Left kidney (tissue), 2 donors: ENCODE results near the gene SCAMP3. TPM values are rescaled to one million over a fixed set of nuclear protein-coding genes. Genes with fewer than 3 reads are reported as not detected.
A peak's percentile ranks its signal among the peaks of the same experiment; 100 is the strongest.

Experiments
- DNase-seq: peaks from one replicate; pipeline ENCODE4 v3.0.0-alpha.2; 2013
- polyA plus RNA-seq: library from polyadenylated mRNA; unstranded; fragments of 120-200 nt; gene quantifications from one replicate; pipeline ENCODE4 v1.2.1, GENCODE V29; 2013; ENCODE audit not compliant: insufficient read length

The SCAMP3 gene
- polyA plus RNA-seq, 1 donor: 55.7 TPM

DNA sequence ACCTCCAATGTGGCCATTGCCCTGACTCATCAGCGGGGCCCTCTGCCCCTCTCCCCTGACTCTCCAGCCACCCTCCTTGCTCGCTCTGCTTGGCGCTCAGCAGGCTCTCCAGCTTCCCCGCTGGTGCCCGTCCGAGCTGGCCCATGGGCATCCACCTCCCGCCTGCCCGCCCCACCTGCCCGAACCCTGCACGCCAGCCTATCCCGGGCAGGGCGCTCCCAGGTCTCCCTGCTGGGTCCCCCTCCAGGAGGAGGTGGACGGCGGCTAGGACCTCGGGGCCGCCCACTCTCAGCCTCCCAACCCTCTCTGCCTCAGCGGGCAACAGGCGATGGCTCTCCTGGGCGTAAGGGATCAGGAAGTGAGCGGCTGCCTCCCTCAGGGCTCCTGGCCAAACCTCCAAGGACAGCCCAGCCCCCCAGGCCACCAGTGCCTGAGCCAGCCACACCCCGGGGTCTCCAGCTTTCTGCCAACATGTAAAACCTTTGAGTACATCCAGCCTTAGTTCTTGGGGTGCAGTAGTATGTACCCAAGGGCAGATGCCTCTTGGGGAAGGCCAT is 25.9 kb upstream of the SCAMP3 start:
- no peak for DNase-seq

DNA sequence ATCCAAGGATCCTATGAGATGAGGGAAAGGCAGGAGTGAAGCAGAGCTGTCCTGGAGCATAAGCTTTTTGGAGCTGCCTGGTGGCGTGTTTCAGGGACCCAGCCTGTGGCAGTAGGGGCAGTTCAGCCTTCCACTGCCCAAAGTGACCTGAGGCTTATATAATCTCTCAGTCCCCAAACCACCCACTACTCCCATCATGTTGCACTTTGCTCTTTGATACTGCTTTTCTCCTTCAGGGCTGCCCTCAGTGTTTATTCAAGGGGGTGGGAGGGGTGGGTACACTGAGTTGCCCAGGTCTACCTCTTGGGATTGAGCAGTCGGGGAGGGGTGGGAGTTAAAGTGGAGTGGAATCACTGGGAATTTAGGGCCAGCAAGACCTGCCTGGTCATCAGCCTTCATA is 24.4 kb upstream of the SCAMP3 start:
- DNase-seq: no peak

DNA sequence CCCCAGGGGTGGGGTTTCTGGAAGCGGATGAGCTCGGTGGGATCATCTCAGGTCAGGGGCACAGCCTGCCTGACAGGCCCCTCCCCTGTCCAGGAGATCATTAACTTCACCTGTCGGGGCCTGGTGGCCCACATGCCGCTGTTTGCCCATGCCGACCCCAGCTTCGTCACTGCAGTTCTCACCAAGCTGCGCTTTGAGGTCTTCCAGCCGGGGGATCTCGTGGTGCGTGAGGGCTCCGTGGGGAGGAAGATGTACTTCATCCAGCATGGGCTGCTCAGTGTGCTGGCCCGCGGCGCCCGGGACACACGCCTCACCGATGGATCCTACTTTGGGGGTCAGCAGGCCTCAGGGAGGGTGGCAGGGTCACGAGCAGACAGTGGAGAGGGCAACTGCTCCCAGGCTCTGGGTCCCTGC is 23.5 kb upstream of the SCAMP3 start:
- no peak for DNase-seq

GRCh38 chr1:155285063-155285462 is 22.9 kb upstream of the SCAMP3 start:
- DNase-seq: no peak

- DNase-seq: no peak
These were observed 22.3 kb upstream of the SCAMP3 start for GRCh38 chr1:155284476-155284875.

DNA sequence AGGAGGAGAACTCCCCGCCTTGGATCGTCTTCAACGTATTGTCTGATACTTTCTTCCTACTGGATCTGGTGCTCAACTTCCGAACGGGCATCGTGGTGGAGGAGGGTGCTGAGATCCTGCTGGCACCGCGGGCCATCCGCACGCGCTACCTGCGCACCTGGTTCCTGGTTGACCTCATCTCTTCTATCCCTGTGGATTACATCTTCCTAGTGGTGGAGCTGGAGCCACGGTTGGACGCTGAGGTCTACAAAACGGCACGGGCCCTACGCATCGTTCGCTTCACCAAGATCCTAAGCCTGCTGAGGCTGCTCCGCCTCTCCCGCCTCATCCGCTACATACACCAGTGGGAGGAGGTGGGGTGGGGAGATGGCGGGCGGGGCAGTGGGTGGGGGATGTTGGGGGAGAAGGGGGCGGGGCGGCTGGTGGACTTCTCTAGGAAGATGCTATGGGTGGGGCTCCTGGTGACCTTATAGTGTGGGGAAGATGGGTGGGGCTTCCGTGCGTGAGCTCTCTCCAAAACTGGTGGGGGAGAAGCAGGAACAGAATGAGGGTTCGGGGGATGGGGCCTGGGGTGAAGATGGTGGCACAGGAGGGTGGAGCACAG is 20.4 kb upstream of the SCAMP3 start:
- no peak for DNase-seq

GRCh38 chr1:155279268-155279667 is 17.1 kb upstream of the SCAMP3 start:
- DNase-seq: no peak

DNA sequence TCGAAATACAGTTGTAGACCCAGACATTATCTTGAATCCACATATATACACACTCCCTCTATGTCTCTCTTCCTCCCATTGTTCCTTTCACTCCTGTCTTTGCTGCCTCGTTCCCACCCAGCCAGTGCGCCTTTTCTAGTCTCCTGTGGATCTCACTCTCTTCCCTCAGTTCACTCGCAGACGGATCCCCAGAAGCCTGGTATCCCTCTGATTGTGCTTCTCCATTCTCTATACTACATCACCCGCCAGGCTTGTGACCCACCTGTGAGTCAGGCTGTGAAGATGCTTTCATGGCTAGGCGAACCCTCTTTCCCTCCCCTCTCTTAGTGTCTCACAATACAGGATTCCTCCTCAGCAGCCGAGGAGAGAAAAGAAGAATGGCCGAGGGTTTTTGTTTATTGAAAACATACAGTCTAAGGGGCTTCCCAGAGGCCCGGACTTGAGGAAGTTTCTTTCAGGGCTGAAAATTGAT is 16.6 kb upstream of the SCAMP3 start:
- DNase-seq: no peak

DNA sequence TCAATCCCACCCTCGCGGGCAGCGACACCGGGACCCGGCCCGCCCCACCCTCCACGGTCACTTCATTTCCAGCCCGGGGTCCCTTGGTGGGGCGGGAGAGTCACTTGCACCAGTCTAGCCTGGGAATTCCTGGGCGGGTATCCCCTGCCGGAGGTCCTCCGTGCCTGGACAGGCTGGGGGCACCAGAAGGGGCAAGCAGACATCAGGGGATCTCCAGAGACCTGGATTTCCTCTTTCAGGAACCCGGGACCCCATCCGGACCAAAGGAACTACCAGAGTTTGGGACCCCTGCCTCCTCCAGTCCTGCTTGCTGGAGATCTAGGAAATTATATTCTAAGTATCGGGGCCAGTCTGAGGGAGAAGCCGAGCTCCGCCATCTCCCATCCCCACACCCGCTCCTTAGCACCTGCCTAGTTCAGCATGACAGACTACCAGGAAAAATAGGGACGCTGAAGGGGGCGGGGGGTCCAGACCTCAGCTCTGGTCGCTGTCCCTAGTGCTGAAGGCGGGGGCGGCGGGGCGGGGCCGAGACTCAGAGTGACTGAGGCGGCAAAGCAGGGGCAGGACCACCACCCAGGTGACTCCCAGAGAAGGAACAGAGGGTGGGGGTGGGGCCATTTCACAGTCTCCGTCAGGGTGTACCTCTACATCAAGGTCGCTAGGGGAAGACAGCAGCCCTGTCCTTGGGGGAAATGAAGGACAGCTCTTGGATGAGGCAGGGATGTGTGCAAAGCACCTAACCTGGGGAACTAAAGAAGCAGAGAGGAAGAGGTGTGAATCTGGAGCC is 15.9 kb upstream of the SCAMP3 start:
- DNase-seq: peak; percentile 77

GRCh38 chr1:155277070-155277901 is 15.1 kb upstream of the SCAMP3 start, which contains the start of gene HCN3:
Gene HCN3 (plus strand): TSS chr1:155277463. CDS start chr1:155277591, 128 bp downstream.
- peak; percentile 97 for DNase-seq

- peak; percentile 93 for DNase-seq
These were observed 11.4 kb upstream of the SCAMP3 start, which contains the start of gene CLK2 for GRCh38 chr1:155273343-155274245. Gene CLK2 (minus strand): TSS chr1:155273504. CDS start chr1:155270977, 2,527 bp downstream.

DNA sequence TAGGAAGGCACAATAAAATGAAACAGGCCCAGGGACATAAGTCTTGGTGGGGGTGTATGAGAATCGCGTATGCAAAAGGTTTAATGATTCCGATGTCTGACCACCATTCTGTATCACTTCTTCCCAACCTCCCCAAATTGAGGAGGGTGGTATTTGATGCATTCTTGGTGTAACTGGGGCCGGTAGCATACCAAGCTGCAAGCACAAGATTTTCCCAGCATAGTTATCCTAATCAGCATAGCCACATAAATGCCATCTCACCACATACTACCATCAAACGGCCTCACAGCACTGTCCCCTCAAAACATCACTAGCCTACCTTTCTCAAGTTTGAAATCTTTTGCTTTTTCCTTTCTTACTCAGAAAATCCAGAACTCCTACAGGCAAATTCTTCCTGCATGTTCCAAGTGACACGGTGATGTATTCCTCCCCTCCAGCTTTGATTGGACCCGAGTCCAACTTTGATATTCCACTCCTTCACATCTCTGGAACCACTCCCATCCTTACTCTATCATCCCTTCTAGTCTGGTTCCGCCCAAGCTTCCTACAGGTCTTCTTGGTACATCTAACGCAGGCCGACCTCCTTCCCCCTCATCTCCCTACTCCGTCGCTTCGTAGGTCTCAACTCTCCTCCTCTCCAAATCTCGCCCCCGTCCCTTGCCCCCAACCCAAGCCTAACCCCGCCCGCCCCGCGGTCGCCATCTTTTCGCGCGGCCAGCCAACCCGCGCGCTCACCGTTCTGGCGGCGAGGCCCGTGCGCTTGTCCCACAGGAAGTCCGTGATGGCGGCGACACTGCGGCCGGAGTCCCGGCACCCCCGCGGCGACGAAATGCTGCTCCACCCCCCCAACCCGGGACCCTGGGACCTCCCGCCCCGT is 10.5 kb upstream of the SCAMP3 start:
- no peak for DNase-seq

GRCh38 chr1:155269381-155269780 is 7.2 kb upstream of the SCAMP3 start:
- DNase-seq: no peak

DNA sequence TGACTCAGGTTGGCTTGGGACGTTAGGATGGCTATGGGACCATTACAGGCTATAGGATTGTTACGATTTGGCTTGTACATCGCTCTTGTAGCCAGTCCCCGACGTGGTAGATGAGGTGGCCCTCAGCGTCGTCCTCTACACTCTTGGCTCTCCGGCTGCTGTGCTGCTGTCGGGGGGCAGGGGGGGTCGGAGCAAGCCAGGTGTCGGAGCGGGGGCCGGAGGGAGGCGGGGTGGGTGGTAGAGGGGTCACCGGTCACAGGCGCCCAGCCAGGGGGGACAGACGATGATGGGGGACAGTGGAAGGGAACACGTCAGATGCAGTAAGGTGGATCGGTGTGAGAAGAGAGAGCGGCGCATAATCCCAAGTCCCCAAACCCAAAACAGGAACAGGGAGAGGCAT is 6.5 kb upstream of the SCAMP3 start:
- no peak for DNase-seq

GRCh38 chr1:155267373-155267772 is 5.2 kb upstream of the SCAMP3 start:
- no peak for DNase-seq

DNA sequence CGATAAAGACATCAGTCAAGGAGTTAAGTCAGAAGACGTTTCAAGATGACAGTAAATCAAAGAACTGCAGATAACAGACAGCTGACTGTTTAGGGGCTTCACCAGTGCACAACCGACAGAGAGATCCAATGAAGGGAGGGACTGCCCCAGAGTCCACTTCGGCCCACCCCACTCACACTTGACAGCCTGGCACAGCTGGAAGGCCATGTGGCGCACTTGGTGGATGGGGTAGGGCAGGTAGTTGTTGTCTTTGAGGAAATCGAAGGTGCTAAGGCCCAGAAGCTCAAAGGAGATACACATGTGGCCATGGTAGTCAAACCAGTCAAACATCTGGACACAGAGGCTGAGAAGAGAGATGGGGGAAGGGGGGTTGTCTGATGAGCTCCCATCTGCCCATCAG is 4.4 kb upstream of the SCAMP3 start:
- no peak for DNase-seq

GRCh38 chr1:155263067-155263466 is 907 bp upstream of the SCAMP3 start:
- no peak for DNase-seq

DNA sequence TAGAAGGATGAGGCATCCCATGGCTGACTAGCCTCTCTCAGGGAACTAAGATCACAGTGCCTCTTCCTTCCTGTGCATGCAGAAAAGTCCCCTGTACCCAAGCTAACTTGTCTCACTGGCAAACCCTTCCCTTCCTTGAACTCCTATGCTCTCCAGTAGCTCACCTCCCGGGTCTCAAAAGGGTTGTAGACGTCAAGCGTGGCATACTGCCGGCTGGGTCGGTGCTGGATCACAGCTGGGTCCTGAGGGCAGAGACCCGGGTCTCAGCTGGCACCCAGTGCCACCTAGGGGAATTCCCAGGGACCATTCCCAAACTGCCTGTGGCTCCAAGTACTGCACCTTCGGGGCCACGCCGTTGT is 688 bp downstream of the SCAMP3 start:
- DNase-seq: no peak

GRCh38 chr1:155260276-155260675 is 1.9 kb downstream of the SCAMP3 start:
- DNase-seq: no peak
